H1 (cell line): ENCODE measurements around the gene OPN1MW3.

Experiments used
- CBX5 ChIP-seq: fragments of 300-800, 300-1000 bp; sonication (generic); IDR thresholded peaks from 2 replicates; pipeline ENCODE4 v1.7.1; 2016; ENCODE audit warnings: antibody characterized with exemption, low read length, low read depth
- CHD2 ChIP-seq: IDR thresholded peaks from 2 replicates; pipeline ENCODE4 v1.6.1; 2012; ENCODE audit warnings: low read length, improper control_type of control experiment
- CTCF ChIP-seq, 3 experiments: IDR thresholded peaks; 1 replicate in 2 of 3; 2 replicates in 1 of 3; pipeline versions ENCODE4 v1.5.1 to v1.6.1; 2011; ENCODE audit warnings: low read length in 3 of 3, mild to moderate bottlenecking in 3 of 3, inconsistent platforms in 2 of 3, low read depth in 1 of 3, moderate library complexity in 1 of 3; ENCODE audit not compliant: insufficient read depth in 1 of 3; ENCODE audit errors: control extremely low read depth in 1 of 3
- EP300 ChIP-seq, 2 experiments: IDR thresholded peaks; 1 replicate in 1 of 2; 2 replicates in 1 of 2; pipeline ENCODE4 v1.6.1; 2011 to 2012; ENCODE audit warnings: low read depth in 2 of 2, low read length in 2 of 2, mild to moderate bottlenecking in 2 of 2, borderline replicate concordance in 1 of 2, inconsistent platforms in 1 of 2, moderate library complexity in 1 of 2
- EZH2 ChIP-seq: fragments of 200-600 bp; sonication (generic); IDR thresholded peaks from 2 replicates; pipeline ENCODE4 v1.7.1; 2012; ENCODE audit warnings: low read depth, mild to moderate bottlenecking, moderate library complexity, low read length, inconsistent platforms; ENCODE audit not compliant: severe bottlenecking
- GABPA ChIP-seq: IDR thresholded peaks from 2 replicates; pipeline ENCODE4 v1.6.1; 2011; ENCODE audit warnings: mild to moderate bottlenecking, low read length, moderate library complexity, borderline replicate concordance; ENCODE audit not compliant: insufficient read depth
- JUND ChIP-seq: IDR thresholded peaks from 2 replicates; pipeline ENCODE4 v1.6.1; 2011; ENCODE audit warnings: mild to moderate bottlenecking, improper control_type of control experiment, low read length
- MAFK ChIP-seq: IDR thresholded peaks from 2 replicates; pipeline ENCODE4 v1.6.1; 2012; ENCODE audit warnings: low read depth, mild to moderate bottlenecking, improper control_type of control experiment, low read length
- TCF12 ChIP-seq: IDR thresholded peaks from 2 replicates; pipeline ENCODE4 v1.6.1; 2011; ENCODE audit warnings: low read depth, mild to moderate bottlenecking, low read length

DNA sequence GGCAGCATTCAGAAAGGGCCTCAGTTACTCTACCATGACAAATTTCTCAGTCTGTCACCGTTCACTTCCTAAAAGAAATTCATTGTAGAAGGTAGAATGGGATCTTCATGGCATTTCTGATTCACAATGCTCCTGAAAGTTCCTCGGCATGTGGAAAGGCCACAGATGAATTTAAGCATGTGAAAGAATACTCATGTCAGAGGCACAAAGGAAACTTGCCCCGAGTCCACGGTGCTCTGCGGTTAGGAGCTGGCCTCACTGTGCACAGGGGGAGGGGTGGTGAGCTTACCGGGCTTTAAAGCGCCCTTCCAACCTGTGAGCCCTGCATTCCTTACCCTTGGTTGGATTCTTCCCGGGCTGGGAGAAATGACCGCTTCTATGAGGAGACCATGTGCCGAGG lies 47.5 kb downstream of the OPN1MW3 start:
- no peak for TF ChIP-seq CTCF (IDR thresholded peaks at IDR 0.05; ENCODE audit: control extremely low read depth in 1 of 3, insufficient read depth in 1 of 3, low read depth in 1 of 3, low read length in 3 of 3)
- no peak for TF ChIP-seq MAFK
- TF ChIP-seq EP300 (IDR thresholded peaks at IDR 0.05; ENCODE audit: borderline replicate concordance in 1 of 2, low read depth in 2 of 2, low read length in 2 of 2): no peak
- no peak for TF ChIP-seq GABPA
- no peak for TF ChIP-seq TCF12
- no peak for TF ChIP-seq CHD2
- TF ChIP-seq CBX5: no peak
- no peak for TF ChIP-seq JUND
- TF ChIP-seq EZH2: no peak
